PFSK-1 (cell line): ENCODE data around the gene ELL2.

Experiments used
- FOXP2 ChIP-seq: optimal IDR thresholded peaks from 2 replicates; pipeline ENCODE3; 2011; ENCODE audit warnings: borderline replicate concordance, control low read depth, inconsistent platforms; ENCODE audit not compliant: insufficient read depth; ENCODE audit errors: extremely low read length, extremely low read depth
- POLR2AphosphoS5 ChIP-seq: IDR thresholded peaks from 2 replicates; pipeline ENCODE4 v1.6.1; 2012; ENCODE audit warnings: low read depth, mild to moderate bottlenecking, control low read depth, low read length, moderate library complexity
- REST ChIP-seq, 2 experiments: IDR thresholded peaks; 2 replicates each; pipeline versions ENCODE4 v1.6.1 to v1.8.0; 2011 to 2012; ENCODE audit warnings: low read depth in 2 of 2, low read length in 2 of 2, control low read depth in 1 of 2, inconsistent platforms in 1 of 2, mild to moderate bottlenecking in 1 of 2, moderate library complexity in 1 of 2; ENCODE audit not compliant: insufficient read depth in 1 of 2
- SIN3A ChIP-seq: IDR thresholded peaks from 2 replicates; pipeline ENCODE4 v1.6.1; 2012; ENCODE audit warnings: mild to moderate bottlenecking, low read length, moderate library complexity, borderline replicate concordance; ENCODE audit not compliant: insufficient read depth
- TAF1 ChIP-seq: IDR thresholded peaks from 2 replicates; pipeline ENCODE4 v1.6.1; 2012; ENCODE audit warnings: low read length, control low read depth, borderline replicate concordance; ENCODE audit not compliant: insufficient read depth

The ELL2 gene

GRCh38 chr5:95874246-95874645 is 87.4 kb downstream of the ELL2 start:
- TF ChIP-seq SIN3A = no peak
- no peak for TF ChIP-seq TAF1
- no peak for TF ChIP-seq REST (IDR thresholded peaks at IDR 0.05; ENCODE audit: insufficient read depth in 1 of 2, low read depth in 2 of 2, low read length in 2 of 2)
- TF ChIP-seq FOXP2 = no peak
- no peak for TF ChIP-seq POLR2AphosphoS5

GRCh38 chr5:95873351-95873750 is 88.3 kb downstream of the ELL2 start:
- TF ChIP-seq TAF1 = no peak
- TF ChIP-seq REST (IDR thresholded peaks at IDR 0.05; ENCODE audit: insufficient read depth in 1 of 2, low read depth in 2 of 2, low read length in 2 of 2) = no peak
- no peak for TF ChIP-seq FOXP2
- no peak for TF ChIP-seq SIN3A
- TF ChIP-seq POLR2AphosphoS5 = no peak

- TF ChIP-seq REST (IDR thresholded peaks at IDR 0.05; ENCODE audit: insufficient read depth in 1 of 2, low read depth in 2 of 2, low read length in 2 of 2) = no peak
- TF ChIP-seq SIN3A = no peak
- TF ChIP-seq FOXP2 = no peak
- no peak for TF ChIP-seq POLR2AphosphoS5
Observed at GRCh38 chr5:95872346-95873268, 89.0 kb downstream of the ELL2 start.

GRCh38 chr5:95871146-95871806 is 90.4 kb downstream of the ELL2 start:
- TF ChIP-seq TAF1 (no peak), FOXP2 (no peak), POLR2AphosphoS5 (no peak), SIN3A (no peak), REST (IDR thresholded peaks at IDR 0.05; ENCODE audit: insufficient read depth in 1 of 2, low read depth in 2 of 2, low read length in 2 of 2) (no peak)
